GM12873 (cell line): ENCODE data around the gene SLC25A44.

Experiments
- CTCF ChIP-seq: IDR thresholded peaks from 2 replicates; pipeline ENCODE4 v1.5.1; 2012; ENCODE audit warnings: low read depth, mild to moderate bottlenecking, moderate library complexity, low read length, control low read depth; ENCODE audit not compliant: insufficient read depth; ENCODE audit errors: missing control alignments

The SLC25A44 gene

DNA sequence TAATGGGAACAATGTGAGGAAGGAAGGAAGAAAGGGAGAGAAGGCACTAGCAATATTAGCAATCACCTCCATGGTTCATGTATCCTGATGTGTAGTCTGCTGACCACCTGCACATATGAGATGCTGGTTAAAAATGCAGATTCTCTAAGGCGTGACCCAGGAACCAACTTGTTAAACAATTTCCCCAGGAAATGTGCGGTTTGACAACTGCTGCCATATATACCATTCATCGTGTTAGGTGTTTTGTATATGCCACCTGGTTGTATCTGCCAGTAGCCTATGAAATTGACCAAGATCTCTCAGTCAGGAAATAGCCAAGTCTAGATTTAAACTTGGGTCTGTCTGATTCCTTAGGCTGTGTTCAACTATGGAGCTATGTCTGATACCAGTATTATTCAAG lies 36.4 kb upstream of the SLC25A44 start:
- no peak for TF ChIP-seq CTCF

DNA sequence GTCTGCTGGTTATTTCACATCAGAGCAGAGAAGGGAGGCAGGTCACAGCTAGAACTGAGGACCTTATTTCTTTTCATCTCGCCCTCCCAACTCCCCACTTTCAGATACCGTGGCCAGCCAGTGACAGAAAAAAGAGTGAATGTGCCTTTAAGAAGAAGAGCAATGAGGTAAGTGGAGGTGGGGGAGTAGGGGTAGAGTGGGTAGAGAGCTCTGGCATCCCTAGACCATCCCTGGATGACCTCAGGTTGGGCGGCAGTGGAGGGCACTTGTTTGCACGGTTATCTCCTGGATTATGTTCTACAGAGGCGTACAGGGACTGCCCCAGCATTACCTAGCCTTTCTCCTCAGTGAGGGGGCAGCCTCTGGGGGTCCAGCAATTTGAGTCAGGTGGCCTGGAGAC lies 35.9 kb upstream of the SLC25A44 start:
- TF ChIP-seq CTCF = no peak

GRCh38 chr1:156160000-156160742 lies 33.7 kb upstream of the SLC25A44 start:
- no peak for TF ChIP-seq CTCF

DNA sequence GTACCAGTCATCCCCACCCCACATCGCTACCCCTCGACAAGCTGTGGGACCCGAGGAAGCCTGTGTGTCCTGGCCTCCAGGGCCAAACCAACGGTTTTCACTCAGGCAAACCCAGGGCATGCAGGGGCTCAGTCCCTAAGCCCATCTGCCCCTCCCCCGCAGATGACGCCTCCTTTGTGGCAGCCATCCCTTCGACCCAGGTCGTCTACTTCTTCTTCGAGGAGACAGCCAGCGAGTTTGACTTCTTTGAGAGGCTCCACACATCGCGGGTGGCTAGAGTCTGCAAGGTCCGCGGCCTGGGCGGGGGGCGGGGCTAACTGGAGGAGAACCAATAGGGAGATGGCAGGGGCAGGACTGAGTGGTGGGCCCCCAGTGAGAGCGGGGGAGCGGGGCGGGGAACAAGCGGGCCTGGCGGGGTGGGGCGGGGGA lies 33.1 kb upstream of the SLC25A44 start:
- TF ChIP-seq CTCF = no peak

- no peak for TF ChIP-seq CTCF
Observed at GRCh38 chr1:156162430-156163037, 31.4 kb upstream of the SLC25A44 start.

GRCh38 chr1:156163712-156164111 lies 30.2 kb upstream of the SLC25A44 start:
- TF ChIP-seq CTCF = no peak

GRCh38 chr1:156164125-156164831 lies 29.6 kb upstream of the SLC25A44 start:
- no peak for TF ChIP-seq CTCF
